CD8-positive, alpha-beta memory T cell (primary cell): ENCODE data around the gene BBX. TPM values are rescaled to one million over a fixed set of nuclear protein-coding genes. Genes with fewer than 3 reads are reported as not detected.

Experiments used
- CTCF ChIA-PET: fragments of 350-600 bp; sonication (Branson Sonifier 250); formaldehyde crosslinking; loops from one replicate; lab custom pipeline; 2021; ENCODE audit warnings: antibody characterized with exemption; lab: Charles Lee
- POLR2A ChIA-PET: fragments of 350-600 bp; sonication (Branson Sonifier 250); formaldehyde crosslinking; loops from one replicate; lab custom pipeline; 2021; ENCODE audit warnings: antibody characterized with exemption; lab: Charles Lee
- DNase-seq, 5 donors: peaks; one replicate each; pipeline versions ENCODE4 v3.0.0 to v3.0.0-alpha.2; 2020 to 2022; ENCODE audit warnings: mixed read lengths in 1 of 5
- H3K27ac ChIP-seq: one replicate; pipeline ENCODE4 v1.7.0; 2013; ENCODE audit warnings: low read depth, mild to moderate bottlenecking, low read length, moderate library complexity
- H3K27me3 ChIP-seq: 2 replicates; pipeline ENCODE4 v1.7.0; 2013; ENCODE audit warnings: low read length, mild to moderate bottlenecking; ENCODE audit not compliant: insufficient read depth, poor library complexity, severe bottlenecking
- H3K36me3 ChIP-seq: 2 replicates; pipeline ENCODE4 v1.7.0; 2013; ENCODE audit warnings: mild to moderate bottlenecking, low read length, moderate library complexity; ENCODE audit not compliant: insufficient read depth
- H3K4me1 ChIP-seq: 2 replicates; pipeline ENCODE4 v1.7.0; 2013; ENCODE audit warnings: mild to moderate bottlenecking, low read length, moderate library complexity; ENCODE audit not compliant: insufficient read depth
- H3K4me3 ChIP-seq: 2 replicates; pipeline ENCODE4 v1.7.0; 2013; ENCODE audit warnings: mild to moderate bottlenecking, low read length
- H3K9me3 ChIP-seq: 2 replicates; pipeline ENCODE4 v1.7.0; 2013; ENCODE audit warnings: mild to moderate bottlenecking, low read length
- H3K27ac Mint-ChIP-seq, 8 donors: one replicate each; pipeline ENCODE4 v1.8.0; 2020 to 2021; ENCODE audit warnings: mixed read lengths in 8 of 8, mild to moderate bottlenecking in 6 of 8, inconsistent platforms in 3 of 8, moderate library complexity in 3 of 8
- H3K27me3 Mint-ChIP-seq, 2 donors: one replicate each; pipeline ENCODE4 v1.8.0; 2020 to 2021; ENCODE audit warnings: mixed read lengths in 2 of 2, mild to moderate bottlenecking in 1 of 2, moderate library complexity in 1 of 2
- H3K36me3 Mint-ChIP-seq, 3 donors: one replicate each; pipeline ENCODE4 v1.8.0; 2020 to 2021; ENCODE audit warnings: mixed read lengths in 3 of 3, inconsistent platforms in 1 of 3, mild to moderate bottlenecking in 1 of 3
- H3K4me1 Mint-ChIP-seq, 3 donors: one replicate each; pipeline ENCODE4 v1.8.0; 2020 to 2021; ENCODE audit warnings: mixed read lengths in 3 of 3, inconsistent platforms in 1 of 3, mild to moderate bottlenecking in 1 of 3
- H3K4me3 Mint-ChIP-seq, 7 donors: one replicate each; pipeline ENCODE4 v1.8.0; 2020 to 2021; ENCODE audit warnings: mixed read lengths in 7 of 7, mild to moderate bottlenecking in 6 of 7, moderate library complexity in 4 of 7, inconsistent platforms in 2 of 7
- H3K9me3 Mint-ChIP-seq, 5 donors: one replicate each; pipeline ENCODE4 v1.8.0; 2020 to 2022; ENCODE audit warnings: mixed read lengths in 5 of 5, mild to moderate bottlenecking in 3 of 5, moderate library complexity in 2 of 5, inconsistent platforms in 1 of 5
- polyA plus RNA-seq: library from polyadenylated mRNA; unstranded; fragments of 300-500 nt; fragmentation: Illumina TruSeq; gene quantifications from one replicate; pipeline ENCODE4 v1.2.3, GENCODE V29; 2021
- total RNA-seq, 2 experiments: library from RNA; stranded (reverse); gene quantifications; one replicate each; pipeline ENCODE4 v1.2.3, GENCODE V29; 2021

The BBX gene
- total and polyA plus RNA-seq, 3 experiments from 2014 or later: 44.5 to 126 (median 54.0) TPM

- H3K27me3 Mint-ChIP-seq: no peaks in the 10 kb centered on the region
- Histone ChIP-seq H3K27ac (no peak overlapping the region), H3K9me3 (no peaks in the 10 kb centered on the region), H3K4me3 (no peak overlapping the region), H3K27me3 (no peaks in the 10 kb centered on the region), H3K4me1 (peaks cover 7% of the 10 kb centered on the region), H3K36me3 (no peaks in the 10 kb centered on the region)
- ChIA-PET POLR2A (interaction anchor here (0.6 kb wide), 2 partner anchors 82 to 188 kb away, joined by 5 to 6 read pairs; no protein-coding TSS in a partner anchor), CTCF (interaction anchor here (0.8 to 3.8 kb wide), 7 partner anchors 9 to 424 kb away, joined by 3 to 18 read pairs (median 3); no protein-coding TSS in a partner anchor)
- H3K4me3 Mint-ChIP-seq: no peak overlapping the region
- no peak overlapping the region for H3K27ac Mint-ChIP-seq
- DNase-seq: peak in 2 of 5 donors; percentile 8 to 25
- H3K36me3 Mint-ChIP-seq: peaks cover 0 to 2% (median 0%) of the 10 kb centered on the region in 3 donors
- no peaks in the 10 kb centered on the region for H3K9me3 Mint-ChIP-seq
- peaks cover 20 to 47% (median 29%) of the 10 kb centered on the region in 3 donors for H3K4me1 Mint-ChIP-seq
Measured at GRCh38 chr3:107660306-107660976, 137.7 kb downstream of the BBX start.

GRCh38 chr3:107661447-107662123 lies 138.8 kb downstream of the BBX start:
- POLR2A ChIA-PET: no interaction called here
- no peaks in the 10 kb centered on the region for H3K9me3 ChIP-seq
- no peak overlapping the region for H3K4me3 ChIP-seq
- no peaks in the 10 kb centered on the region for H3K27me3 ChIP-seq
- H3K27me3 Mint-ChIP-seq: no peaks in the 10 kb centered on the region
- H3K4me1 Mint-ChIP-seq: peaks cover 25 to 50% (median 32%) of the 10 kb centered on the region in 3 donors
- H3K27ac ChIP-seq: no peak overlapping the region
- H3K27ac Mint-ChIP-seq: peak overlapping the region in 5 of 8 donors; percentile 15 to 85 (median 26)
- CTCF ChIA-PET: interaction anchor here (0.8 to 3.8 kb wide), 4 partner anchors 14 to 425 kb away, joined by 3 to 18 read pairs (median 4); no protein-coding TSS in a partner anchor
- H3K9me3 Mint-ChIP-seq: no peaks in the 10 kb centered on the region
- no peak for DNase-seq
- no peak overlapping the region for H3K4me3 Mint-ChIP-seq
- H3K36me3 Mint-ChIP-seq: peaks cover 0 to 2% (median 0%) of the 10 kb centered on the region in 3 donors
- peaks cover 7% of the 10 kb centered on the region for H3K4me1 ChIP-seq
- no peaks in the 10 kb centered on the region for H3K36me3 ChIP-seq

- Mint-ChIP-seq H3K27me3 (no peaks in the 10 kb centered on the region), H3K4me3 (no peak overlapping the region), H3K9me3 (no peaks in the 10 kb centered on the region), H3K27ac (peak overlapping the region in 1 of 8 donors; percentile 85), H3K36me3 (peaks cover 0 to 2% (median 0%) of the 10 kb centered on the region in 3 donors), H3K4me1 (peaks cover 26 to 49% (median 32%) of the 10 kb centered on the region in 3 donors)
- CTCF ChIA-PET: interaction anchor here (3.8 kb wide), 1 partner anchor 13 kb away, joined by 18 read pairs; no protein-coding TSS in a partner anchor
- no peak overlapping the region for H3K4me3 ChIP-seq
- peaks cover 7% of the 10 kb centered on the region for H3K4me1 ChIP-seq
- H3K27ac ChIP-seq: no peak overlapping the region
- DNase-seq: no peak
- POLR2A ChIA-PET: no interaction called here
- H3K36me3 ChIP-seq: no peaks in the 10 kb centered on the region
- no peaks in the 10 kb centered on the region for H3K9me3 ChIP-seq
- no peaks in the 10 kb centered on the region for H3K27me3 ChIP-seq
Measured at GRCh38 chr3:107662124-107662507, 139.4 kb downstream of the BBX start.

- Mint-ChIP-seq H3K9me3 (no peaks in the 10 kb centered on the region), H3K27me3 (no peaks in the 10 kb centered on the region), H3K36me3 (peaks cover 0 to 2% (median 0%) of the 10 kb centered on the region in 3 donors), H3K27ac (no peak overlapping the region), H3K4me3 (no peak overlapping the region), H3K4me1 (peaks cover 26 to 45% (median 30%) of the 10 kb centered on the region in 3 donors)
- Histone ChIP-seq H3K4me3 (no peak overlapping the region), H3K27me3 (no peaks in the 10 kb centered on the region), H3K27ac (no peak overlapping the region), H3K36me3 (no peaks in the 10 kb centered on the region), H3K4me1 (peaks cover 7% of the 10 kb centered on the region), H3K9me3 (no peaks in the 10 kb centered on the region)
- no peak for DNase-seq
- CTCF ChIA-PET: interaction anchor here (0.6 to 3.8 kb wide), 3 partner anchors 13 to 311 kb away, joined by 3 to 18 read pairs (median 3); no protein-coding TSS in a partner anchor
- POLR2A ChIA-PET: no interaction called here
Measured at GRCh38 chr3:107662586-107662985, 139.8 kb downstream of the BBX start.

- no peak overlapping the region for H3K27ac ChIP-seq
- no peak for DNase-seq
- peaks cover 7% of the 10 kb centered on the region for H3K4me1 ChIP-seq
- no peaks in the 10 kb centered on the region for H3K9me3 ChIP-seq
- Mint-ChIP-seq H3K4me3 (no peak overlapping the region), H3K27me3 (no peaks in the 10 kb centered on the region), H3K9me3 (no peaks in the 10 kb centered on the region), H3K27ac (no peak overlapping the region), H3K36me3 (peaks cover 0 to 2% (median 0%) of the 10 kb centered on the region in 3 donors), H3K4me1 (peaks cover 28 to 49% (median 29%) of the 10 kb centered on the region in 3 donors)
- ChIA-PET CTCF (interaction anchor here (3.8 kb wide), 1 partner anchor 13 kb away, joined by 22 read pairs; no protein-coding TSS in a partner anchor), POLR2A (no interaction called here)
- H3K36me3 ChIP-seq: no peaks in the 10 kb centered on the region
- H3K27me3 ChIP-seq: no peaks in the 10 kb centered on the region
- no peak overlapping the region for H3K4me3 ChIP-seq
Measured at GRCh38 chr3:107663266-107663665, 140.5 kb downstream of the BBX start.

- no peaks in the 10 kb centered on the region for H3K36me3 ChIP-seq
- POLR2A ChIA-PET: no interaction called here
- peaks cover 7% of the 10 kb centered on the region for H3K4me1 ChIP-seq
- H3K27ac ChIP-seq: no peak overlapping the region
- no peak overlapping the region for H3K4me3 Mint-ChIP-seq
- H3K36me3 Mint-ChIP-seq: peaks cover 0 to 2% (median 0%) of the 10 kb centered on the region in 3 donors
- H3K27me3 Mint-ChIP-seq: no peaks in the 10 kb centered on the region
- no peaks in the 10 kb centered on the region for H3K9me3 ChIP-seq
- no peak overlapping the region for H3K4me3 ChIP-seq
- H3K27me3 ChIP-seq: no peaks in the 10 kb centered on the region
- no peak for DNase-seq
- H3K9me3 Mint-ChIP-seq: no peaks in the 10 kb centered on the region
- H3K27ac Mint-ChIP-seq: peak overlapping the region in 2 of 8 donors; percentile 18 to 25
- H3K4me1 Mint-ChIP-seq: peaks cover 33 to 60% (median 39%) of the 10 kb centered on the region in 3 donors
- CTCF ChIA-PET: interaction anchor here (1.4 to 3.8 kb wide), 2 partner anchors 12 to 263 kb away, joined by 3 to 22 read pairs; no protein-coding TSS in a partner anchor
Measured at GRCh38 chr3:107664614-107665013, 141.9 kb downstream of the BBX start.

- Histone ChIP-seq H3K4me1 (peaks cover 7% of the 10 kb centered on the region), H3K27me3 (no peaks in the 10 kb centered on the region), H3K4me3 (no peak overlapping the region), H3K36me3 (no peaks in the 10 kb centered on the region), H3K27ac (no peak overlapping the region), H3K9me3 (no peaks in the 10 kb centered on the region)
- H3K36me3 Mint-ChIP-seq: peaks cover 0 to 2% (median 0%) of the 10 kb centered on the region in 3 donors
- H3K4me3 Mint-ChIP-seq: no peak overlapping the region
- H3K9me3 Mint-ChIP-seq: no peaks in the 10 kb centered on the region
- no peak for DNase-seq
- CTCF ChIA-PET: interaction anchor here (1.4 to 3.8 kb wide), 2 partner anchors 11 to 262 kb away, joined by 3 to 22 read pairs; no protein-coding TSS in a partner anchor
- no peak overlapping the region for H3K27ac Mint-ChIP-seq
- no peaks in the 10 kb centered on the region for H3K27me3 Mint-ChIP-seq
- H3K4me1 Mint-ChIP-seq: peaks cover 33 to 58% (median 37%) of the 10 kb centered on the region in 3 donors
- POLR2A ChIA-PET: no interaction called here
Measured at GRCh38 chr3:107665351-107665750, 142.6 kb downstream of the BBX start.
